ENCODE results near the gene PCDH10. TPM values are rescaled to one million over a fixed set of nuclear protein-coding genes. Genes with fewer than 3 reads are reported as not detected.

Gene PCDH10, protein sequence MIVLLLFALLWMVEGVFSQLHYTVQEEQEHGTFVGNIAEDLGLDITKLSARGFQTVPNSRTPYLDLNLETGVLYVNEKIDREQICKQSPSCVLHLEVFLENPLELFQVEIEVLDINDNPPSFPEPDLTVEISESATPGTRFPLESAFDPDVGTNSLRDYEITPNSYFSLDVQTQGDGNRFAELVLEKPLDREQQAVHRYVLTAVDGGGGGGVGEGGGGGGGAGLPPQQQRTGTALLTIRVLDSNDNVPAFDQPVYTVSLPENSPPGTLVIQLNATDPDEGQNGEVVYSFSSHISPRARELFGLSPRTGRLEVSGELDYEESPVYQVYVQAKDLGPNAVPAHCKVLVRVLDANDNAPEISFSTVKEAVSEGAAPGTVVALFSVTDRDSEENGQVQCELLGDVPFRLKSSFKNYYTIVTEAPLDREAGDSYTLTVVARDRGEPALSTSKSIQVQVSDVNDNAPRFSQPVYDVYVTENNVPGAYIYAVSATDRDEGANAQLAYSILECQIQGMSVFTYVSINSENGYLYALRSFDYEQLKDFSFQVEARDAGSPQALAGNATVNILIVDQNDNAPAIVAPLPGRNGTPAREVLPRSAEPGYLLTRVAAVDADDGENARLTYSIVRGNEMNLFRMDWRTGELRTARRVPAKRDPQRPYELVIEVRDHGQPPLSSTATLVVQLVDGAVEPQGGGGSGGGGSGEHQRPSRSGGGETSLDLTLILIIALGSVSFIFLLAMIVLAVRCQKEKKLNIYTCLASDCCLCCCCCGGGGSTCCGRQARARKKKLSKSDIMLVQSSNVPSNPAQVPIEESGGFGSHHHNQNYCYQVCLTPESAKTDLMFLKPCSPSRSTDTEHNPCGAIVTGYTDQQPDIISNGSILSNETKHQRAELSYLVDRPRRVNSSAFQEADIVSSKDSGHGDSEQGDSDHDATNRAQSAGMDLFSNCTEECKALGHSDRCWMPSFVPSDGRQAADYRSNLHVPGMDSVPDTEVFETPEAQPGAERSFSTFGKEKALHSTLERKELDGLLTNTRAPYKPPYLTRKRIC
- polyA plus RNA-seq (2012; ENCODE audit: missing spikeins): not detected

DNA sequence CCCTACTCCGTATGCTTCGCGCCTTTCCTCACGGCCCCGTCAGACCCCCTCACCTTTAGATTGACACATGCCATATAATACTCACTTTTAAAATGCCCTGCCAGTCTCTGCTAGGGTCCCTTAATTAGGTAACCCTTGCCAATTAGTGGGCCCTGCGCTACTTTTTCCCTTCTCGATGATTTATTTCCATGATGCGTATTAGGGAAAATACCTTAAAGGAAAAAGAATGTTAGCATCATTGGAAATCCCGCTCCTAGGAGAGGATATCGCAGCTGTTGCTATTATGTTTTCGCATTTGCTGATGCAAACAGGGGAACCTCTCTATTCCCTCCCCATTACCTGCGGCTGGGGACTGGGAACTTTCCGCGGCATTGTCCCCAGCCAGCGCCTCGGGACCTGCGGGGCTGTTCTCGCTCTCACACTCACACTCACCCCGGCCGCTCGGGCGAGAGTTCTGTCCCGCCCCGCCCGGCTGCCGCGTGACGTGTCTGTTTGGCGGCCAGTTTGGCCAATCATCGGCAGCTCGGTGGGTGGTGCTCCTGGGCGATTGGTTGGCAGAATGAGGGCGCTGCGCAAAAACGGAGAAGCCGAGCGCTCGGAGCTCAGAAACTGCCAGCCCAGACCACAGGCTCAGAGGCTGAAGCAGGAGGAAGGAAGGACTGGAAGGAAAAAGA lies at the start of gene PCDH10:
Gene PCDH10 (plus strand): TSS at position 605 of the 674 bp plus-strand sequence. CDS start 847 bp downstream, outside the sequence.
- FAIRE-seq (no peak), DNase-seq (ENCODE audit: insufficient read length) (no peak)
- TF ChIP-seq POLR2A (IDR thresholded peaks at IDR 0.05; ENCODE audit: low read depth, low read length): no peak
- TF ChIP-seq POLR2AphosphoS5 (IDR thresholded peaks at IDR 0.05; ENCODE audit: low read depth, low read length): no peak

DNA sequence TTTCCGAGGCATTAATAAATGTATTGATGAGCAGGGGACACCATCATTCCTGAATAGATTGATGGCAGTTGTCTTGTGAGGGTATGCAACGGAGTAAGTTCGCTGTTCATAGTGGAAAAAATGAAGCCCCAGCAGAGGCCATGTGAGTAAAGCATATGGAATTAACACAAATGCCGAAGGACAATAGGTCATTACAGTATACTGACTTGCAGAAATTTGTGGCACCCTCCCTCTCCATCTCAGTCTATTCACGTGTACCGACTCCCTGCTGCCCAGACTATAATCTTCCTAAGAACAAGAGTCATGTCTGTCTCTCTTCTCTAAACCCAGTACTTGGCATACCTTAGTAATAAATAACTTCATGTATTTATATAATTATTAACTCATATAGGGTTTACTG lies 47.1 kb upstream of the PCDH10 start:
- DNase-seq (ENCODE audit: insufficient read length) (no peak), FAIRE-seq (no peak)
- no peak for TF ChIP-seq POLR2A (IDR thresholded peaks at IDR 0.05; ENCODE audit: low read depth, low read length)
- TF ChIP-seq TAF1 (IDR thresholded peaks at IDR 0.05; ENCODE audit: borderline replicate concordance, low read depth, low read length): no peak
- TF ChIP-seq POLR2AphosphoS5 (IDR thresholded peaks at IDR 0.05; ENCODE audit: low read depth, low read length): no peak

DNA sequence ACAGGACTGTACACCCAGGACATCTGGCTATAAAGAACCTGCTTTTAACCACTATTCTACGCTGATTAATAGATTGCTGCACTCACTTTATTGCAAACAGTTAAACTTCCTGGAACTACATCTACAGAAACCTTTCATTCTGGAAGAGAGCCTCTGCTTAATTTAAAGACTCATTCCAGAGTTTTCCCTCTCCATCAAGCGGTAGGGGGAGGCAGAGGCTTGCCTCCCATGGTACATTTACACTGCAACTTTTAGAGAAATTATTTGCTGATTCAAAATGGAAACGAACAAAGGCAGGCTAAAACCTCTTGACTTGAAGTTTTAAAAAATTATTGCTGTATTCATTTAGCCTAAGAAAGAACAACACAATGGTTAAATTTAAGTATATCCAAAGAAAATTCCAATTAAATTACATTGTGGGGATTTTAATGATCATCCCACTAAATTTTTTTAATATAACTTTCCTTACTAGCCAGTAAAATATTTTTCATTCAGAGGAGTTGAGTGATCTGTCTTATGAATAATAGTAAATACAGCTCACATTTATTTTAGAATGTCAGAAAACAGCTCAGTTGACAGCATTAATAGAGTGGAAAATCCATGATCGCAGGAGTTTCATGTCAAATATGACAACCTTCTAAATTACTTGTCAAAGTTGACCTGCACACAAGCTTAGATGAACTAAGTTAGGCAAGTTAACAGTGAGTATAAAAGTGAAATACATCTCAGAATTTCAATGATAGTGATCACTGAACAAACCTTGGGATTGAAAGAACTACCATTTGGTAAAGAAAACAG lies 46.3 kb upstream of the PCDH10 start:
- FAIRE-seq (no peak), DNase-seq (ENCODE audit: insufficient read length) (no peak)
- no peak for TF ChIP-seq POLR2A (IDR thresholded peaks at IDR 0.05; ENCODE audit: low read depth, low read length)
- no peak for TF ChIP-seq TAF1 (IDR thresholded peaks at IDR 0.05; ENCODE audit: borderline replicate concordance, low read depth, low read length)
- no peak for TF ChIP-seq POLR2AphosphoS5 (IDR thresholded peaks at IDR 0.05; ENCODE audit: low read depth, low read length)

DNA sequence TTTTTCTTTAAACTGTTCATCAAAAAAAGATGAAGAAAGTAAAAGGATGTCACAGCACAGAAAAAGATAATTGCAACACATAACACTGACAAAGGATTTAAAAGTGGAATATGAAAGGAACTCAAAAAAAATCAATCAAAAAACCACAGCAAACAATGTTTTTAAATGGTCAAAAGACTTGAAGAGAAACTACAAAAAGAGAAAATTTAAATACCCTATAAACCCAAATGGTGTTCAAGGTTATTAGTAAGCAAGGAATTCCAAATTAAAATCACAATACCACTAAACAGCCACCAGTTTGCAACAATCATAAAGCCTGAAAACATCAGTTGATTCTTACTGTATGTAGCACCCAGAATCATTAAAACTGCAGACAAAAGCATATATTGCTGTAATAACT lies 36.5 kb upstream of the PCDH10 start:
- TF ChIP-seq POLR2AphosphoS5 (IDR thresholded peaks at IDR 0.05; ENCODE audit: low read depth, low read length) (no peak), TAF1 (IDR thresholded peaks at IDR 0.05; ENCODE audit: borderline replicate concordance, low read depth, low read length) (no peak), POLR2A (IDR thresholded peaks at IDR 0.05; ENCODE audit: low read depth, low read length) (no peak)
- no peak for FAIRE-seq
- no peak for DNase-seq (ENCODE audit: insufficient read length)

DNA sequence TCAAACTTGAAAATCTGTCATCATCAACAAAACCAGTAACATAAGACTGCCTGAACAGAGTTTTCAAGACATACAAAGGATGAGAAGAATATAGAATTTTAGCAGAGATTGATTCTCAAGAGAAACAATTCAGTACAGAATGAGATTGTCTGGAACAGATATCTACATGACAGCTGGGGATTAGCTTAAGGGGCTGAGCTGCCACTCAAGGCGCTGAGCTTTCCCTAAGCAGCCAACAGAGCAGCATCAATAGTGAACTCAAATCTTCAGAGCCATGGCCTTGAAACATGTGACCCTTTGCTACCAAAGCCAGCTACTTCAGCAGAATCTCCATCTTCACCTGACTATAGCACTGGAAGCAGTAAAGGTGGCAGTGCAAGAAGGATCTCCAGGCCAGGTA lies 24.3 kb upstream of the PCDH10 start:
- FAIRE-seq (no peak), DNase-seq (ENCODE audit: insufficient read length) (no peak)
- TF ChIP-seq POLR2AphosphoS5 (IDR thresholded peaks at IDR 0.05; ENCODE audit: low read depth, low read length) (no peak), TAF1 (IDR thresholded peaks at IDR 0.05; ENCODE audit: borderline replicate concordance, low read depth, low read length) (no peak), POLR2A (IDR thresholded peaks at IDR 0.05; ENCODE audit: low read depth, low read length) (no peak)

DNA sequence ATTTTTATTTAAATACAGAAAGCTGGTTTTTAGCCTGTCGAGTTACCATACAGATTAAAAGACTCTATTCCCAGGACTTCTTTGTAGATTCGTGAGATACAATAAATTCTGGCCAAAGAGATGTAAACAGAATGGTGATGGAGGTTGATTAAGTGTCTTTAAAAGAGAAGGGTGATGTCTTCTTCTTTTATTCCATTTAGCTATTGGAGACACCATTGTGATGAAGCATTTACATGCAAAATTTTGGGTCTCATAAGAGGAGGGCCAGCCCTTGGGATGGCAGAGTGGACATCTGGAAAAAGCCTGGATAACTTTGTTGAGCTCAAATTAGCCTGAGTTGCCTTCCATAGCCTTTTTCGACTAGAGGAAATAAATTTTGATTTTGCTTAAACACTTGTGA lies 21.6 kb upstream of the PCDH10 start:
- DNase-seq (ENCODE audit: insufficient read length): no peak
- FAIRE-seq: no peak
- TF ChIP-seq TAF1 (IDR thresholded peaks at IDR 0.05; ENCODE audit: borderline replicate concordance, low read depth, low read length) (no peak), POLR2A (IDR thresholded peaks at IDR 0.05; ENCODE audit: low read depth, low read length) (no peak), POLR2AphosphoS5 (IDR thresholded peaks at IDR 0.05; ENCODE audit: low read depth, low read length) (no peak)

DNA sequence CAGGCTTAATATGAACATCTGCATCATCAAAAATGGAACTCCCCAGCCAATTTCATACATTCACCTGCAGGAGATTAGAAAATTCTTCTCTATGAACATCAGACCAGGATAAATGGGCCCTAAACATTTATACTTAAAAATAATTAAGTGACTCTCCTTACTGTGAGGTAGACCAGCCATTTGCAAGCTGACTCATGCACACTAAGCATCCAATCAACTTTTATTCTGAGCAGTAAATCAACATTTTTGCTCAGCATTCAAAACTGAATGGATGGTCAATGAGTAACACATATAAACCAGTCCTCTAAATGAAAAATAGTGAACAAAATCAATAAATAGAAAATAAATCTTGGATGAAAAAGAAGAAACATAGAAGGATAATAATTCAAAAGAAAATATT lies 19.9 kb upstream of the PCDH10 start:
- DNase-seq (ENCODE audit: insufficient read length): no peak
- TF ChIP-seq POLR2AphosphoS5 (IDR thresholded peaks at IDR 0.05; ENCODE audit: low read depth, low read length): no peak
- TF ChIP-seq TAF1 (IDR thresholded peaks at IDR 0.05; ENCODE audit: borderline replicate concordance, low read depth, low read length): no peak
- TF ChIP-seq POLR2A (IDR thresholded peaks at IDR 0.05; ENCODE audit: low read depth, low read length): no peak
- FAIRE-seq: no peak

DNA sequence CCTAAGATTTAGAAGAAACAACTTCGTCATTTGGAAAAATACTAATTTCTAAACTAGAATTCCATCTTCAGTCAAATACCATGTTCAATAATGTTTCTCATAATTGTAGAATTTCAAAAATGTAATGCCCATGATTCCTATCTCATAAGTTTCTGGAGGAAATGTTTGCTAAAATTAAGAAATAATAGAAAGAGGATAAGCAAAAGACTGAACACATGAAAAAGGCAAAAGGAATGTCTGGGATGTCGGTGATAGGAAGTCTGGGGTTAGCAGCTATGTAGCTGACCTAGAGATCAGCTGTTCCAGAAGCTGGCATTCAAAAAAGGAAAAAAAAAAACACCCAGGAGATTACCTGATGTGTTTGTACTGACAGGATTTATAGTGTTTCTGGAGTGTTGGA lies 18.9 kb upstream of the PCDH10 start:
- DNase-seq (ENCODE audit: insufficient read length) (no peak), FAIRE-seq (no peak)
- TF ChIP-seq POLR2AphosphoS5 (IDR thresholded peaks at IDR 0.05; ENCODE audit: low read depth, low read length): no peak
- TF ChIP-seq POLR2A (IDR thresholded peaks at IDR 0.05; ENCODE audit: low read depth, low read length): no peak
- TF ChIP-seq TAF1 (IDR thresholded peaks at IDR 0.05; ENCODE audit: borderline replicate concordance, low read depth, low read length): no peak

DNA sequence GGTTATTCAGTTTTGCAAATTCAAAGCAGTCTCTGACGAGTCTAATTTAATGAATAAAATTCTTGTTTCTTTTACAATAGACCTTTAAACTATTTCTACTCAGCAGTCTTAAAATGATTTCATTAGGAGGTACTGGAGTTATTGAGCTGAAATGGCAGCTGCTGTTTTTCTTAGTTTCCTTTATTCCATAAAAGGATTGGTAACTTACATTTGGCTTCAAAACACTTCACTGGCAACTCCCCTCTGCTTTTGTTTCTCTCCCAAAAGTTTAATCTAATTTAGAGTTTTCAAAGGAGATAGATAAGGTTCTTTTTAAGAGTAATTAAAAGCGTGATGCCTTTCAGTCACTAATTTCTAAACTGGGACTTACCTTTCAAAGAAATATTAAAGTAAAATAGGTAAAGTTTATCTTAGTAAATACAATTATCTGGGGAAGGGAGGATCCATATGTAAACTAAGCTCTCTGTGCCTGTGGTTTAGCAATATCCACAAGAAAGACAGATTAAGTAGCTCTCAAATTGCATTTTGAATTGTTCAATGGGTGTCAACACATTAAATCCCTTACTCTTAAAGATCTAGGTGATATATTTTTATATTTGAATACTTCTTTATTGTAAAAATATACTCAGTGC lies 17.1 kb upstream of the PCDH10 start:
- TF ChIP-seq POLR2AphosphoS5 (IDR thresholded peaks at IDR 0.05; ENCODE audit: low read depth, low read length): no peak
- TF ChIP-seq TAF1 (IDR thresholded peaks at IDR 0.05; ENCODE audit: borderline replicate concordance, low read depth, low read length): no peak
- TF ChIP-seq POLR2A (IDR thresholded peaks at IDR 0.05; ENCODE audit: low read depth, low read length): no peak
- DNase-seq (ENCODE audit: insufficient read length): no peak
- no peak for FAIRE-seq

DNA sequence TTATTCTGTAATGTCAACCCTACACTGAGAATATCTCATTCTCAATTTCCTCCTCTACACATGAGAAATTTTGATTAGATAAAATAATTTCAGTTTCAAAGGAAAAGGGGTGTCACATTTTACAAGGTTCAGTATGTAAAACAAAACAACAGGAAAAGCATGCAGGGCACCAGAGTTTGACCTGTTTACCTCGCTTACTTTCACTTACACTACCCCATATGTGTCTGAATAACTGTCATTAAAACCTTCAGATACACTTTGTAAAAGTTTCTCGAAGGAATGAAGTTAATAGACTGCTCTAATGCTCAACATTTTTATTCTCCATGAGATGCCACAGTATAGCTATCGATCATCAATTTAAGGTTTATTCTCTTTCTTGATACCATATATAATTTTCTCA lies 12.3 kb upstream of the PCDH10 start:
- DNase-seq (ENCODE audit: insufficient read length): no peak
- TF ChIP-seq POLR2A (IDR thresholded peaks at IDR 0.05; ENCODE audit: low read depth, low read length): no peak
- no peak for TF ChIP-seq POLR2AphosphoS5 (IDR thresholded peaks at IDR 0.05; ENCODE audit: low read depth, low read length)
- no peak for TF ChIP-seq TAF1 (IDR thresholded peaks at IDR 0.05; ENCODE audit: borderline replicate concordance, low read depth, low read length)
- FAIRE-seq: no peak
